Nephron (organoid): ENCODE results near the gene MOXD1.
A peak's percentile ranks its signal among the peaks of the same experiment; 100 is the strongest.

Source experiments
- H3K27ac Mint-ChIP-seq, 3 experiments: 2 replicates each; pipeline ENCODE4 v1.8.0; 2020; ENCODE audit warnings: mixed read lengths in 3 of 3, mild to moderate bottlenecking in 2 of 3, moderate library complexity in 1 of 3
- H3K27me3 Mint-ChIP-seq: 2 replicates; pipeline ENCODE4 v1.8.0; 2021; ENCODE audit warnings: low read depth, mild to moderate bottlenecking, moderate library complexity, mixed read lengths
- H3K36me3 Mint-ChIP-seq: 2 replicates; pipeline ENCODE4 v1.8.0; 2020; ENCODE audit warnings: low read depth, mixed read lengths
- H3K4me1 Mint-ChIP-seq: 2 replicates; pipeline ENCODE4 v1.8.0; 2020; ENCODE audit warnings: mixed read lengths
- H3K4me3 Mint-ChIP-seq, 3 experiments: 2 replicates each; pipeline ENCODE4 v1.8.0; 2020; ENCODE audit warnings: mild to moderate bottlenecking in 3 of 3, mixed read lengths in 3 of 3, moderate library complexity in 2 of 3
- H3K9me3 Mint-ChIP-seq: 2 replicates; pipeline ENCODE4 v1.8.0; 2020; ENCODE audit warnings: mixed read lengths
- TF ChIP-seq, protein P1 (sequence below), 3 experiments: fragments of 200-600 bp; sonication (generic); IDR thresholded peaks; one replicate each; pipeline ENCODE4 v1.5.0; 2021; ENCODE audit warnings: antibody characterized with exemption in 3 of 3; ENCODE audit not compliant: unreplicated experiment in 3 of 3

The MOXD1 gene

GRCh38 chr6:132251711-132252110 is 149.6 kb downstream of the MOXD1 start:
- TF ChIP-seq, protein P1, sequence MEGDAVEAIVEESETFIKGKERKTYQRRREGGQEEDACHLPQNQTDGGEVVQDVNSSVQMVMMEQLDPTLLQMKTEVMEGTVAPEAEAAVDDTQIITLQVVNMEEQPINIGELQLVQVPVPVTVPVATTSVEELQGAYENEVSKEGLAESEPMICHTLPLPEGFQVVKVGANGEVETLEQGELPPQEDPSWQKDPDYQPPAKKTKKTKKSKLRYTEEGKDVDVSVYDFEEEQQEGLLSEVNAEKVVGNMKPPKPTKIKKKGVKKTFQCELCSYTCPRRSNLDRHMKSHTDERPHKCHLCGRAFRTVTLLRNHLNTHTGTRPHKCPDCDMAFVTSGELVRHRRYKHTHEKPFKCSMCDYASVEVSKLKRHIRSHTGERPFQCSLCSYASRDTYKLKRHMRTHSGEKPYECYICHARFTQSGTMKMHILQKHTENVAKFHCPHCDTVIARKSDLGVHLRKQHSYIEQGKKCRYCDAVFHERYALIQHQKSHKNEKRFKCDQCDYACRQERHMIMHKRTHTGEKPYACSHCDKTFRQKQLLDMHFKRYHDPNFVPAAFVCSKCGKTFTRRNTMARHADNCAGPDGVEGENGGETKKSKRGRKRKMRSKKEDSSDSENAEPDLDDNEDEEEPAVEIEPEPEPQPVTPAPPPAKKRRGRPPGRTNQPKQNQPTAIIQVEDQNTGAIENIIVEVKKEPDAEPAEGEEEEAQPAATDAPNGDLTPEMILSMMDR (IDR thresholded peaks at IDR 0.05; ENCODE audit: unreplicated experiment in 3 of 3): no peak
- Mint-ChIP-seq H3K27me3 (no peaks in the 10 kb centered on the region), H3K27ac (no peak overlapping the region), H3K9me3 (peaks cover 3% of the 10 kb centered on the region), H3K4me1 (peaks cover 12% of the 10 kb centered on the region), H3K36me3 (no peaks in the 10 kb centered on the region), H3K4me3 (no peak overlapping the region)

- Mint-ChIP-seq H3K4me3 (no peak overlapping the region), H3K9me3 (peaks cover 3% of the 10 kb centered on the region), H3K27me3 (no peaks in the 10 kb centered on the region), H3K36me3 (no peaks in the 10 kb centered on the region), H3K27ac (peak overlapping the region in 2 of 3 experiments; percentile 24 to 74), H3K4me1 (peaks cover 17% of the 10 kb centered on the region)
- TF ChIP-seq, protein P1 (IDR thresholded peaks at IDR 0.05; ENCODE audit: unreplicated experiment in 3 of 3): no peak
Measured at GRCh38 chr6:132247381-132248159, 153.7 kb downstream of the MOXD1 start.

GRCh38 chr6:132246632-132247270 is 154.5 kb downstream of the MOXD1 start:
- Mint-ChIP-seq H3K27ac (peak overlapping the region in 1 of 3 experiments; percentile 27), H3K27me3 (no peaks in the 10 kb centered on the region), H3K36me3 (no peaks in the 10 kb centered on the region), H3K9me3 (no peaks in the 10 kb centered on the region), H3K4me1 (peaks cover 17% of the 10 kb centered on the region), H3K4me3 (no peak overlapping the region)
- TF ChIP-seq, protein P1 (IDR thresholded peaks at IDR 0.05; ENCODE audit: unreplicated experiment in 3 of 3): no peak

- Mint-ChIP-seq H3K36me3 (no peaks in the 10 kb centered on the region), H3K4me1 (peaks cover 23% of the 10 kb centered on the region), H3K4me3 (no peak overlapping the region), H3K27ac (peak overlapping the region in 1 of 3 experiments; percentile 27), H3K9me3 (no peaks in the 10 kb centered on the region), H3K27me3 (no peaks in the 10 kb centered on the region)
- TF ChIP-seq, protein P1 (IDR thresholded peaks at IDR 0.05; ENCODE audit: unreplicated experiment in 3 of 3): no peak
Measured at GRCh38 chr6:132246120-132246617, 155.1 kb downstream of the MOXD1 start.
